Astrocyte (in vitro differentiated cells and primary cell): ENCODE measurements around the gene TSHB.

Source experiments
- CTCF ChIP-seq: IDR thresholded peaks from 2 replicates; pipeline ENCODE4 v1.5.1; 2011; ENCODE audit warnings: low read depth, mild to moderate bottlenecking, inconsistent platforms, low read length, moderate library complexity; ENCODE audit not compliant: insufficient read depth
- EZH2 ChIP-seq: IDR thresholded peaks from 2 replicates; pipeline ENCODE4 v1.6.1; 2012; ENCODE audit warnings: mild to moderate bottlenecking, low read length, inconsistent platforms; ENCODE audit not compliant: insufficient read depth

- TF ChIP-seq EZH2 (no peak), CTCF (no peak)
Measured at GRCh38 chr1:115035652-115036051, 6.0 kb downstream of the TSHB start.
